HG03469 (cell line): ENCODE results near the gene PRRG2.
A peak's percentile ranks its signal among the peaks of the same experiment; 100 is the strongest.

Source experiments
- ATAC-seq: cut with Tn5 transposase; IDR thresholded peaks from one replicate; pipeline ENCODE4 v1.9.1; 2021; ENCODE audit warnings: mild to moderate bottlenecking, moderate library complexity, moderate number of reproducible peaks; ENCODE audit not compliant: unreplicated experiment

The PRRG2 gene

DNA sequence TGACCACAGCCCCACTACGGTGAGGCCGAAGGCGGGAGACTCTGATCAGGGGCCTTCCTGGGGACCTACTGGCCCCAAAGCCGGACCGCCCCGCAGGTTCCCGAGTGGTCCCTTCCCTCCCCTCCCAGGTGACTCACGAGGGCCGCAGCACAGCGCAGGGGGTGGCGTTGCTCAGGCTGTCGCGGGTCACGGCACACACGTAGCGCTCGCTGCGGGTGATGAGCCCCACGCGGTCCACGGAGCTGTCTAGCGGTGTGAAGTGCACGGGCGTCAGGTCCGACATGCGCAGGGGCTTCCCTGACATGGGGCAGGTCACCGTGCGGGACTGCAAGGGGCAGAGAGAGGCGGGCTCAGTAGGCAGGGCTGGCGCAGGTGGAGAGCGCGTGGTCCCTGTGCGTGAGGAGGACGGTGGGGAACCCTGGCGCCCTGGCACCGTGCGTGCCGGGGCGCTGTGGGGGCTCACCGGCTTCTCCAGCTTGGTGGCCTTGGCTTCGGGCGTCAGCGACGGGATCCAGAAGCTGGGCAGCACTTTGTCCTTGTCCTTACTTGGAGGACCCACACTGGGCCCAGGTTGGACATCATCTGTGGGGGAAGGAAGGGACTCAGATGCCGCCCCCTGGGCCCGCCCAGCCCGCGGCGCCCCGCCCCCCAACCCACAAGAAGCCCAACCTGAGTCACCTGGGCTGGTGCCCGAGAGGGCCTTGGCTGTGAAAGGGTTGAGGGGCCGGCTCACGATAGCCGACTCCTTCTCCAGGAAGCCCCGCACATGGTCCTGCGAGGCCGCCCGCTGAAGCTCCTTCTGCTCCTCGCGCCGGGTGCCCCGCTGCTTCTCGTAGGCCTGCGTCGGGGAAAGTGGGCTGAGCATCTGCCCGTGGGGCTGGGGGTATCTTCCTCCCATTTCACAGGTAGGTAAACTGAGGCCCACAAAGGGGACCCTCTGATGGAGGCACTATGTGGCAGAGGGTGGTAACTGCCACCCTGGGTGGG is 24.4 kb upstream of the PRRG2 start:
- ATAC-seq: no peak

DNA sequence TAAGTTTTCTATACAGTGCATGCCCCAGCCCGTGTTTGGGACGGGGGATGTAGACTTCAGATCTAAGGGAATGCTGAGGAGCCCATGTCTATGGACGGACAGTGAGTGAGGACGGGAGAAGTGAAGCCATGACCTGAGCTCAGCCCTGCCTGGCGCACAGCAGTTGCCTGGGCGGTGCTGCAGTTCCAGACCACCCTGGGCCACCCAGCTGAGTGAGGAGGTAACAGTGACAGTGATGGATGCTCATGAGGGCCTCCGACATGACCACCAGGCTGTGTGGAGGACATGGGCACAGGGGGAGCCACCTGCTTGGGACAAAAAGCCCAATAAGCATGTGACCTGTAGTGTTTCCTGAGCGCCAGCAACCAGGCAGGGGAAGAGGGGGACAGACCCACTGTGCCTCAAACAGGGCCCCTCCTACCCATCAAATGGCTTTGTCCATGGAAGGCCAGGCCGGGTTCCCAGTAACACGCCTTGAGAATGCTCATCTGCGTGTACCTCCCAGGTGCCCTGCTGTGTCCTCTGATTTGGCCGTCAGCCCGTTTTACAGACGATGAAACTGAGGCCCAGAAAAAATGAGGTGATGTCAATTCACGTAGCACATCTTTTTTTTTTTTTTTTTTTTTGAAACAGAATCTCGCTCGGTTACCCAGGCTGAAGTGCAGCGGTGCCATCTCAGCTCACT is 23.3 kb upstream of the PRRG2 start:
- ATAC-seq: no peak

DNA sequence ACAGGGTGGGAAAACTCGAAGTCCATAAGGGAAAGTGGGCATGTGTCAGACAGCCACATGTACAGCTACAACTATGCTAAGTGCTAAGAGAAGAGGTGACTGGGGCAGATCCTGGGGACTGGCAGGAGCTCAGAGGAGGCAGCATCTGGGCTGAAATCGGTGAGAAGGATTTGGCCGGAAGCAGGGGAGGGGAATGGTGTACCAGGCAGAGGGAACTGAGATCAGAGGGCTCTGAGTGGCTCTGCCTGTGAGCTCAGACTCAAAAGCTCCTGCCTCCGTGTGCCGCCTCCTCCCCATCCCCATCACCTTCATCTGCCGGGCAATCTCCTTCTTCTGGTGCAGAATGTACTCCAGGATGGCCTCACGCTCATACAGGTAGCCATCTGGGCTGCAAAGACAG is 22.5 kb upstream of the PRRG2 start:
- no peak for ATAC-seq

DNA sequence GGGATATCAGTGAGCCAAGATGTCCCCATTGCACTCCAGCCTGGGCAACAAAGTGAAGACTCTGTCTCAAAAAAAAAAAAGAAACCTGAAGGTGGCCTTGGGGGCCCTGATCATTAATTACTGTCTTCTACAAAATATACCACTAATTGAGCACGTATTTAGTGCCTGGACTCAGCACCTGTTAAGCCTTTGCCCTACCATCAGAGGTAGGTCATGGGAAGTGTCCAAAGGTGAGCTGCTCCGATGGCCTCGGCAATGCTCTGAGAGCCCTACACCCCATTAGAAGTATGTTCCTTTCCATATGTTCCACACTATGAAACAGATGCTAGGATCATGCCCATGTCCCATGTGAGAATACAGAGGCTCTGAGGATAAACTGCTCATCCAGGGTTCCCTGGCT is 21.7 kb upstream of the PRRG2 start:
- no peak for ATAC-seq

DNA sequence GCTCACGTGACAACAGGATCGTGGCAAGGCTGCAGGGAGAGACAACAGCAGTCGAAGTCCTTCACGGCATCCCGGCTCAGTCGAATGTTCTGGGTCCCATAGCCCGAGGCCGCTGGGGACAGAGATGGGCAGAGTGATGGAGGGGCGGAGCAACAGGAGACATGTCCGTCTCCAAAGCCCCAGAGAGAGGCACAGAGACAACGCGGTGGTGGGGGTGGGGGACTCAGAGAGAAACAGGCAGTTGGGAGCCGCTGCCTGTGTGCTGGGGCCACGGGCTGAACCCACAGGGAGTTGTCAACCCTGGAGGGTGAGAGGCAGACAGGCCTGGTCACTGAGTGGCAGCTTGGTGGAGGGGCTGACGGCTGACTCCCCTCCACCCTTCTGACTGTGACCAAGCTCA is 21.2 kb upstream of the PRRG2 start:
- no peak for ATAC-seq

DNA sequence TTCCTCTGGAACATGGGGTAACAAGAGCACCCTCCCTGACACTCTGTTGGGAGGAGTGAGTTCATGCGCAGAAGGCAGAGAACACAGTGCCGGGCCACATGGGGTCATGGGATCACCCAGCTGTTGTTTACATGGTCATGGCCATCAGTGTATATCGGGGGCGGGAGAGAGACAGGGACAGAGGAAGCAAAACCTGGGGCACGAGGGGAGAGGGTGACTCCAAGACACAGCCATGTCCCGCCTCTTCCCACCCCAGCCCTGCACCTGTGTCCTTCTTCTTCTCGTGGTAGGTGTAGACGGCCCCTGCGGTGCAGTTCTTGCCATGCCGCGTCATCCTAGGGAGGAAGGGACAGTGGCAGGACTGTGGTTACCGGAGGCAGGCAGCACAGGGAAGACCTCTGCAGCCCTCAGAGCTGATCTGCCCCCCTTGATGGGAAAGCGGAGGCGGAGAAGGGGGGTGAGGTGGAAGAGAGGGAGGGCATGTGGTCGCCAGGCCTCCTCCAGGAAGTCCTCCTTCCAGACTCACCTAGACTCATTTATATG is 20.7 kb upstream of the PRRG2 start:
- no peak for ATAC-seq

DNA sequence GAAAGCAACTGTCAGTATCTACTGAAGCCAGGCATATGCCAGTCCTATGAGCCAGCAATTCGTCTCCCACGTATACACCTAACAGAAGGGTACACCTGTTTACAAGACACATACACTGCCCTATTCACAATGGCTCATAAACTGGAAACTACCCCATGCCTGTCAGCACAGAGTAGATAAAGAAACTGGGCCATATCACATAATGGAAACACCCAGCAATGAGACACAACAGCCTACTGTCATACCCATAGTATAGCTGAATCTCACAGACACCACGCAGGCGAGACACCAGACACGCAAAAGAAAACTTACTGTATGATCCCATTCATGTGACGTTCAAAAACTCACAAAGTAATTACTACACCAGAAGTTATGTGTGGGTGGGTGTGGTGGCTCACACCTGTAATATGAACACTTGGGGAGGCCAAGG is 16.5 kb upstream of the PRRG2 start:
- ATAC-seq: no peak

DNA sequence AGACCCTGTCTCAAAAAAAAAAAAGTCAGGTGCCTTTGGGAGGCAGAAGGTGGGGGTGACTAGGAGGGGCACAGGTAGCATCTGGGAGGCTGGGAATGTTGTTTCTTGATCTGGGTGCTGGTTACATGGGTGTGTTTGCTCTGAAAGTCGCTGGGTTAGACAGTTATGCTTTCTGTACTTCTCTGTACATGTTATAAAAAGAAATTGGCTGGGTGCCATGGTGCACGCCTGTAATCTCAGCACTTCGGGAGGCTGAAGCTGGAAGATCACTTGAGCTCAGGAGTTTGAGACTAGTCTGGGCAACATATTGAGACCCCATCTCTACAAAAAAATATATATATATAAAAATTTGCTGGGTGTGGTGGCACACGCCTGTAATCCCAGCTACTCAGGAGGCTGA is 15.9 kb upstream of the PRRG2 start:
- ATAC-seq: no peak

DNA sequence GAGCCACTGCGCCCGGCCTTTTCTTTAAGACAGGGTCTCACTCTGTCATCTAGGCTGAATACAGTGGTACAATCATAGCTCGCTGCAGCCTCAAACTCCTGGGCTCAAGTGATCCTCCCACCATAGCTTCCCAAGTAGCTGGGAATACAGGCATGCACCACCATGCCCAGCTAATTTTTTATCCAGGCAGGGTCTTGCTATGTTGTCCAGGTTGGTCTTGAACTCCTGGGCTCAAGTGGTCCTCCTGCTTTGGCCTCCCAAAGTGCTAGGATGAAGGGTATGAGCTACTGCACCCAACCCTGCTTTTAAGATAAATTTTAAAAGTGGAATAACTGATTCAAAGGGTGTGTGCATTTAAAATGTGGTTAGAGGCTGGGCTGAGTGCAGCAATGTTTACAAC is 14.8 kb upstream of the PRRG2 start:
- ATAC-seq: no peak

DNA sequence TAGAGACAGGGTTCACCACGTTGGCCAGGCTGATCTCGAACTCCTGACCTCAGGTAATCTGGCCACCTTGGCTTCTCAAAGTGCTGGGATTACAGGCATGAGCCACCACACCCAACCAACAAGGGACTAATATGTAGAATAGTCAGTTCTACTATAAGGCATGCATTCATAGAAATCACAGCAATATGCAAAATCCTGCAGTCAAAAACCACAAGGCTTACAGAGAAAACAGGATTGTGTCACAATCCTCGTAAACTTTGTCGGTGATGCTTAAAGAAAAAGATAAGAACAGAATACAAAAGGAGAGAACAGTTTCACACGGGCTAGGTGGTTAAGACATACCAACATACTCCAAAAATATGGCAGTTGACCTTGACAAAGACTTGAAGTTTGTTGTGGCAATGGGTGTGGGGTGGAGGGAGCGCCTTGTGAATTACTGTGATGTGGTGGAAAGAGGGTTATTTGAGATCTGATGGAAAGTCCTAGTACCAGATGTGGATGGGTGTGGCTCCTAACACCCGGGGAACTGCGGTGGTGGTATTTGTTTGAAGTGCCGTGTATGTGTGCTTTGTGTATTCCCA is 13.2 kb upstream of the PRRG2 start:
- no peak for ATAC-seq

DNA sequence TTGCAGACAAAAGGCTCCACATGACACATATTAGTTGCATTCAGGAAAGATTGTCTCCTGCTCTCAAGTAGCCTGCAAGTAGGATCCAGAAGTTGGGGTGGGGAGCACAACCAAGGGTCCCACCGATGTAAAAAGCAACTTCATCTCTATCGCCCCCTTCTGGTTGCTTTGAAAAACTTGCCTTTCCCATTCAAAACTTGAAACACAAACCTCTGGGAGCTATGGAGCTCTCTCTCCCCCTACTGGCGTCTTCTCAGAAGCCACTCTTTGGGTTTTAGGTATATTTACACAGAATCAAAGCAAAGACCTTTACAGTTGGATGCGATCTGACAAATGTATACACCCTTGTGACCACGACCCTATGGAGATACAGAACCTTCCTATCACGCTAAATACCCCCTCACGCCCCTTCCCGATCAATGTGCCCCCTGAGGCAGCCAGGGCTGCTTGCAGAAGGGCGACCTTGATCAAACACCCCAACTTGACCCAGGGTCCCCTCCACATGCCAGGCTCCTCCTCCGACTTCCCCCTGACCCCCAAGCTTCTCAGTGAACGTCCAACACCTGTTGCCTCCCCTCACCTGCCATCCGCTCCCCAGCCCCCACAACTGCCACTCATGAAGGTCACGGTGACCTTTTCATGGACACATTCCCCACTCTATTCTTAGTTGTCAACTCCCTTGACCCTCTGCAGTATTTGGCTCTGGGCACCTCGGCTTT is 10.8 kb upstream of the PRRG2 start:
- no peak for ATAC-seq

DNA sequence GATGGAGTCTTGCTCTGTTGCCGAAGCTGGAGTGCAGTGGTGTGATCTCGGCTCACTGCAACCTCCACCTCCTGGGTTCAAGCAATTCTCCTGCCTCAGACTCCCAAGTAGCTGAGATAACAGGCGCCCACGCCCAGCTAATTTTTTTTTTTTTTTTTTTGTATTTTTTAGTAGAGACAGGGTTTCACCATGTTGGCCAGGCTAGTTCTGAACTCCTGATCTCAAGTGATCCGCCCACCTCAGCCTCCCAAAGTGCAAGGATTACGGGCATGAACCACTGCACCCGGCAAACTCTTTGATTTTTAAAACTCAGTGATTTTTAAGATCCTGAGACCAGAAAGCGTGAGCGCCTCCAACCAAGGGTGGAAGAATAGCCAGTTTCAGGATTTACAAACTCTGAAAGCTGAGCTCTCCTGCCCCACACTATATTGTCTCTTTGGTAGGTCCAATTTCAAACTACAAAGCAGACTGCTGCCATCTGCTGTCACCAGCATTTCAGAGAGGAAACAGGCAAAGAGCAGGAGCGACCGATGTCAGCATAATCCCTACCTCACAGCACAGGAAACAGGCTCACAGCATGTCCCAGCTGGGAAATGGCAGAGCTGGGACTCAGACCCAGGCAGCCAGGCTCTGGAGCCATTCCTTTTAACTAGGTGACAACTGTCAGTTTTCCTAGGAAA is 10.0 kb upstream of the PRRG2 start:
- no peak for ATAC-seq

DNA sequence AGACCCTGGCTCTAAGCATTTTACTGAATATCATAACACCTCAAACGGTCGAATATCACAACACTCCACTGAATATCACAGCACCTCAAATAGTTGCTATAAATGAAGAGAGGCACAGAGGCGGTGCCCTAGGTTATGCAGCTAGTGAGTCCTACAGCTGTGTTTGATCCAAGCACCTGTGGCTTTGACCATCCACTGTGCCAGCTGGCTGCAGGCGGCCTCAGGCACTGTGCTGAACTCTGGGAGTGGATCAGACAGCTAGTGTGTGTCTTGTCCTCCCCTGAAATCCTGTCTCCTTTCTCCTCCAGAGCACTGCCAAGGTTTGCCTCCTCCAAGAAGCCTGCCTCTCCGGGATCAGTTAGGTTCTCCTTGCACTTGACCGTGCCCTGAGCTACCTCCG is 8.1 kb upstream of the PRRG2 start:
- ATAC-seq: no peak

DNA sequence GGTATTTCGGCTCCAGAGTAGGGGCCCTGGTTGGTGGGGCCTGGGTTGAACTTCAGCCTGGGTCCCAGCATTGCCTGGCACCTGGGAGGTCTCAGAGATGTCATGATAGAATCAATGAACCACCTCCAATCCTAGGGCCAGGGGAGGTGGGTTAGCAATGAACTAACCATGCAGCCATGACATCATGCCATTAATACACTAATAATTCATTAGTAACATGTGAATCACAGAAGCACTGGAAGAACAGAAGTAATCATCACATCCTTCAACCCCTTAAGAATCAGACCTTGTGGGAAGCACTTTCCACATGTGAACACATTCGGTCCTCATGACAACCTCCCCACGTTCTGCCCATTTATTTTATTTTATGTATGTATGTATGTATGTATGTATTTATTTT is 7.7 kb upstream of the PRRG2 start:
- no peak for ATAC-seq

DNA sequence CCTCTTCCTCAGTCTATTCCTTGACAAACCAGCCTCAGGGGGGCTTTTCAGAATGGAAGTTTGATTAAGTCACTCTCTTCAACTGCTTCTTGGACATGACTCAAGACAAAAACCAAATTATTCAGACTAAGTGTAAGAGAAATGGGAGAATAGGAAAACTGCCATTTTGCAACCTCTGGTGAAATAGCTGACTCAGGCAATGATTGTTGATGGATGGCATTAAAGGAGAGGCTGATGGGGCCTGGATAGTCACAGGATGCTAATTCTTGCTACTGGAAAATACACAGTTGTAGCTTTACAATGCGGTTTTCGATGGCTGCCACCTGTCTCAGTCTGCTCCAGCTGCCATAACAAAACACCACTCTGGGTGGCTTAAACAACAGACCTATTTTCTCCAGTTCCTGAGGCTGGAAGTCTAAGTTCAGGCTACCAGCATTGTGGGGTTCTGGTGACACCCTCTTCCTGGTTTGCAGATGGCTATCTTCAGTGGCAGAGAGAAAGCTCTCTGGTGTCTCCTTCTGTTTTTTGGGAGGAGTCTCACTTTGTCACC is 6.8 kb upstream of the PRRG2 start:
- ATAC-seq: no peak

DNA sequence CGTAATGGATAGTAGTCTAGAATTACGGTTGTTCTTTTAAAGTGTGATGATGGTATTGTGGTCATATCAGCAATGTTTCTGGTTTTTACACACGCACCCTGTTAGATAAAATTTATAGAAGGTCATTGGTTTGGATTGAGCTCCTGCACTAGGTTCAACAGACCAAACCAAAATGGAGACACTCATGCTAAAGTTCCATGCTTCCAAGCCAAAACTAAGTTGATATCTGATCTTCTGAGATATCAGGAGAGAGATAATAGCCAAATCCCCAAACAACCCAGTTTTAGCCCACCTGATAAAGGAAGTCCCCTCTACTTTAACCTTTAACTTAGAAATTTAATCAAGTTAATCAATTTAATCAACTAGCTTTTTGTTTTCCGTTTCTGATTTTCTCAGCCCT is 1.9 kb upstream of the PRRG2 start:
- ATAC-seq: no peak

DNA sequence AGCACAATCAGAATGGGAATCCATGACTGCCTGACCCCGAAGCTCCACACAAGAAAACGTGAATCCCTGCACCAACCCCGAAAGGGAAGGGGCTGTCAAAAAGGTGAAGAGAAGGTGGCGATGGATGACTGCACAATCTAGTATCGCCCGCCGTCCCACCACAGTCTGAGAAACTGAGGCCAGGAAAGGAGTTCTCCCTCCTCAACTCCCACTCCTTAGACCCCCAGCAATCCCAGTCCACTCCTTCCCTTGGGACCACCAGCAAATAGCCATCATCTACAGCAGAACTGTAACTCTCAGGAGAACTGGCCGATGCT is 1.2 kb upstream of the PRRG2 start:
- no peak for ATAC-seq

DNA sequence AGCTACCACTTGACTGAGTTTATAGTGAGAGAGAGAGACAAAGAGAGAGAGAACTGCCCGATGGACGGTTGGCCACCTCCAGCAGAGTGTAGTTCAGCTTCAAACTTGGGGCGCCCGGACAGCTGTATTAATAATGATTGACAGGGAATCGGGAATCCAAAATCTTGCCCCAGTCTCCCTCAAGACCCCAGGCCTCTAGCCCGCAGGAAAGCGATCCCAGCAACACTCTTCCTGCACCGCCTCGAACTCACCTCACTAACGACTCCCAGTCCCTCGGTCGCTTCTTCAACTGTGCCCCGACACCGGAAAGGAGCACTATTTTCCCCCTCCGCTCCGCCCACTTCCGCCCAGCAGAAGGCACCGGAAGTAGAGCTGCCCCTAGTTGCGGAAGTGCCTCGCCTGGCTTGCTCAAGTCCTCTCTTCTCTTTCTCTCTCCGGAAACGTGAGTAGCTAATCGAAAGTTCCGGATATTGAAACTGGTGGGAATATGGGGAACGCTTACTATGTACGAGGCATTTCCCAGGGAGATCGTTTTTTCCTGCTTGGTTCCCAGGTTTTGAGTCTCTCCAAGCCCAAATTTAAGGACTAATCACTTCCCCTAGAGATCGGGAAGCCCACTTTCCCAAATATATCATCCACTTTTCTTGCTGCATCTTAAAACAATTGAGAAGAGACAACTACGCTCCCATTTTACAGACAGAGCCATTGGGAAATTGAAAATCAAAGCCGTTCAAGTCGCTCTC is 681 bp upstream of the PRRG2 start, which contains the start of gene NOSIP:
NOSIP (minus strand) TSS at position 293 of the 743 bp plus-strand sequence. CDS start 19,865 bp downstream, outside the sequence.
- ATAC-seq: peak; percentile 68

DNA sequence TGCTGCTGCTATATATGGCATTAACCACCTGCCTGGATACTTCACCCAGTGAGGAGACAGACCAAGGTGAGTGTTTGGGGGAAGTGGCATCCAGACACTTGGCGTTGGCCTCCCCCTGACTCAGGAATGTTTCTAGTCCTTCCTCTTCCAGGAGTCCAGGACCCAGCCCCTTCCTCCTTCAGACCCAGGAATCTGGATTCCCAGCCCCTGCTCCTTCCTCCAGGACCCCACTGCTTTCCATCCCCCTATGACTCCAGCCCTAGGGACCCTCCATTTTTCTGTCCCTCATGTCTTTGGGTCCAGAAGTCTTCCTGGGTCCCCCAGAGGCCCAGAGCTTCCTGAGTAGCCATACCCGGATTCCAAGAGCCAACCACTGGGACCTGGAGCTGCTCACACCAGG is 2.1 kb downstream of the PRRG2 start:
- ATAC-seq: no peak
